GM12892 (cell line): ENCODE results near the gene SLC6A4.

Experiments used
- POLR2A ChIP-seq: IDR thresholded peaks from 2 replicates; pipeline ENCODE4 v1.6.1; 2011; ENCODE audit warnings: low read depth, low read length, control low read depth
- POLR2AphosphoS5 ChIP-seq: IDR thresholded peaks from 2 replicates; pipeline ENCODE4 v1.6.1; 2011; ENCODE audit warnings: low read depth, low read length, control low read depth
- TAF1 ChIP-seq: IDR thresholded peaks from 2 replicates; pipeline ENCODE4 v1.6.1; 2011; ENCODE audit warnings: low read depth, mild to moderate bottlenecking, control low read depth, low read length, borderline replicate concordance

- TF ChIP-seq TAF1 (no peak), POLR2A (no peak), POLR2AphosphoS5 (no peak)
Measured at GRCh38 chr17:30196504-30196903, 39.0 kb downstream of the SLC6A4 start.
